HUDEP-2 (cell line): ENCODE results near the gene PCBP3.
"Not testable (repeated sequence)": the region's sequence is repeated elsewhere in the genome, so short reads cannot be mapped to it uniquely, and the experiment has no call there.

Experiments used
- DNase-seq, 76 experiments: peaks; one replicate each; lab custom pipeline; 2025; ENCODE audit not compliant: unreplicated experiment in 76 of 76; lab: John Stamatoyannopoulos, UW

Gene PCBP3

GRCh38 chr21:45971616-45972352, 328.3 kb downstream of the PCBP3 start:
- DNase-seq = no peak

GRCh38 chr21:45972353-45972715, 328.8 kb downstream of the PCBP3 start:
- no peak for DNase-seq

GRCh38 chr21:45972716-45973474, 329.4 kb downstream of the PCBP3 start:
- peak in 2 of 76 experiments; percentile 12 to 13 for DNase-seq

GRCh38 chr21:45973475-45974072, 330.0 kb downstream of the PCBP3 start:
- DNase-seq = peak in 19 of 76 experiments; percentile 7 to 51 (median 22)

- no peak for DNase-seq
Observed at GRCh38 chr21:45974073-45975019, 330.8 kb downstream of the PCBP3 start.

GRCh38 chr21:45975020-45975666, 331.6 kb downstream of the PCBP3 start:
- no peak for DNase-seq

- not testable (repeated sequence) for DNase-seq
Observed at GRCh38 chr21:45975667-45976409, 332.3 kb downstream of the PCBP3 start.

GRCh38 chr21:45976701-45977311, 333.3 kb downstream of the PCBP3 start:
- no peak for DNase-seq

GRCh38 chr21:45977396-45977795, 333.9 kb downstream of the PCBP3 start:
- no peak for DNase-seq

- no peak for DNase-seq
Observed at GRCh38 chr21:45979141-45979631, 335.7 kb downstream of the PCBP3 start.

- no peak for DNase-seq
Observed at GRCh38 chr21:45979651-45980050, 336.1 kb downstream of the PCBP3 start.

- DNase-seq = no peak
Observed at GRCh38 chr21:45980271-45980670, 336.7 kb downstream of the PCBP3 start.

GRCh38 chr21:45980697-45981096, 337.2 kb downstream of the PCBP3 start:
- no peak for DNase-seq

- DNase-seq = peak in 45 of 76 experiments; percentile 9 to 64 (median 39)
Observed at GRCh38 chr21:45981151-45982091, 337.9 kb downstream of the PCBP3 start, which contains the start of gene COL6A1. Gene COL6A1 (plus strand): TSS chr21:45981770. CDS start chr21:45981851, 81 bp downstream.

GRCh38 chr21:45982092-45982757, 338.7 kb downstream of the PCBP3 start:
- peak in 1 of 76 experiments; percentile 23 for DNase-seq

GRCh38 chr21:45982758-45983648, 339.5 kb downstream of the PCBP3 start:
- no peak for DNase-seq
